Gastrocnemius medialis (tissue), 4 donors: ENCODE measurements around the gene KLKB1. TPM values are rescaled to one million over a fixed set of nuclear protein-coding genes. Genes with fewer than 3 reads are reported as not detected.

Experiments
- ATAC-seq, 2 donors: fragments of 150-250 bp; one replicate each; pipeline ENCODE4 v1.9.1; 2016
- DNase-seq, 2 donors: peaks; one replicate each; pipeline ENCODE4 v3.0.0-alpha.2; 2019
- H3K27ac ChIP-seq, 4 donors: fragments of 200-600 bp; sonication (generic); 1 replicate in 1 of 4; 2 replicates in 3 of 4; pipeline ENCODE4 v1.5.1; 2016 to 2018; ENCODE audit warnings: mild to moderate bottlenecking in 2 of 4, moderate library complexity in 1 of 4
- H3K27me3 ChIP-seq, 3 donors: fragments of 200-600 bp; sonication (generic) in 2 of 3; 1 replicate in 1 of 3; 2 replicates in 2 of 3; pipeline versions ENCODE4 v1.5.1 to v1.6.0; 2016 to 2019; ENCODE audit warnings: mild to moderate bottlenecking in 1 of 3, moderate library complexity in 1 of 3
- H3K36me3 ChIP-seq, 2 donors: fragments of 200-600 bp; sonication (generic) in 1 of 2; one replicate each; pipeline ENCODE4 v1.5.1; 2017 to 2018
- H3K4me1 ChIP-seq, 2 donors: fragments of 200-600 bp; sonication (generic) in 1 of 2; one replicate each; pipeline ENCODE4 v1.5.1; 2016 to 2017; ENCODE audit warnings: mild to moderate bottlenecking in 2 of 2
- H3K4me3 ChIP-seq, 4 donors: fragments of 200-600 bp; sonication (generic) in 3 of 4; 1 replicate in 1 of 4; 2 replicates in 3 of 4; pipeline ENCODE4 v1.5.1; 2016 to 2019; ENCODE audit warnings: mild to moderate bottlenecking in 2 of 4
- H3K9me3 ChIP-seq, 3 donors: fragments of 200-600 bp; sonication (generic) in 2 of 3; 1 replicate in 1 of 3; 2 replicates in 2 of 3; pipeline ENCODE4 v1.5.1; 2016 to 2019
- POLR2A ChIP-seq, 2 donors: fragments of 450-650 bp; IDR thresholded peaks; one replicate each; pipeline ENCODE4 v1.6.1; 2017; ENCODE audit warnings: antibody characterized with exemption in 2 of 2, mild to moderate bottlenecking in 2 of 2, moderate library complexity in 2 of 2
- in situ Hi-C, 4 donors: fragments of 200-750 bp; cut with MboI; loops; one replicate each; pipeline versions ENCODE4 v1.15.0 to v1.8.0; 2017; ENCODE audit warnings: low sequenced_read_pairs in 4 of 4
- intact Hi-C: fragments of 100-400 bp; cut with DNase I; formaldehyde crosslinking; loops from one replicate; pipeline ENCODE4 v1.15.1; 2023; ENCODE audit warnings: low total_unique reads
- total RNA-seq, 4 donors: library from RNA; depleted of rRNA; stranded (reverse); fragments of >200 nt; gene quantifications; one replicate each; pipeline versions ENCODE4 v1.1.0 to v1.2.3, GENCODE V29; 2016
- TF ChIP-seq, protein P1 (sequence below), 5 experiments: fragments of 450-650 bp in 3 of 5; fragments of 200-600 bp in 2 of 5; sonication (generic) in 2 of 5; IDR thresholded peaks in 4 of 5; conservative IDR thresholded peaks in 1 of 5; 1 replicate in 4 of 5; 2 replicates in 1 of 5; pipeline ENCODE4 v1.5.1; 2016 to 2019; ENCODE audit warnings: antibody characterized with exemption in 5 of 5, mild to moderate bottlenecking in 3 of 5, moderate library complexity in 3 of 5

The KLKB1 gene
- total RNA-seq, 4 donors from 2014 or later: 0.20 to 0.40 TPM; not detected in 2

- no peak for ATAC-seq
Measured at GRCh38 chr4:186296481-186296880, 69.2 kb downstream of the KLKB1 start.

DNA sequence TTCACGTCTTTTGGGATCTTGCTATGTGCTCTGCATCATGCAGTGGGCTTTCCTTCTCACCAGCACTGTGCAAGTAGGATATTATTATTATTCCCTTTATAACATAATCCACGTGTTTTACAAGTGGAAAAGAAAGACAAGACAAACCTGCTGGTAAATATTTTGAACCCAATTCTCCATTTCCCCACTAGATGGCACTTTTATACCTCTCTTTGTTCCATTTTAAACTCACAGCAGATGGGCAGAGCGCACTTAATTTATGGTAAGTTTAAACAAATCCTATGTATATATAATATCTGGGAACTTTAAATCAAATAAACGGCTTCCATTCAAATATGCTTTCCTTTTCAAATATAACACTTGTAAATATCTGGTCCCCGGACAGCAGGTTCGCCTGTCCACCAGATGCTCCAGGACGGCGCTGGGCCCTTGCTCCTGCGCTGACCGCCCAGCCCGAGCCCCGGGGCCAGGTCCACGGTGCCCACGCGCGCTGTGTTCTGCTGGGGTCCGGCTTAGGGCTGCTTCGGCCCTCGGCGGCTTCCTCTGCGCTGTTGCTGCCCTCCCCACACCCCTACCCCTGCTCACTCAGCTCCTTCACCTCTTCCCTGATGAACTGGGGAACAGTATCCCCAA lies 69.8 kb downstream of the KLKB1 start:
- TF ChIP-seq POLR2A (IDR thresholded peaks at IDR 0.05): no peak
- TF ChIP-seq, protein P1, sequence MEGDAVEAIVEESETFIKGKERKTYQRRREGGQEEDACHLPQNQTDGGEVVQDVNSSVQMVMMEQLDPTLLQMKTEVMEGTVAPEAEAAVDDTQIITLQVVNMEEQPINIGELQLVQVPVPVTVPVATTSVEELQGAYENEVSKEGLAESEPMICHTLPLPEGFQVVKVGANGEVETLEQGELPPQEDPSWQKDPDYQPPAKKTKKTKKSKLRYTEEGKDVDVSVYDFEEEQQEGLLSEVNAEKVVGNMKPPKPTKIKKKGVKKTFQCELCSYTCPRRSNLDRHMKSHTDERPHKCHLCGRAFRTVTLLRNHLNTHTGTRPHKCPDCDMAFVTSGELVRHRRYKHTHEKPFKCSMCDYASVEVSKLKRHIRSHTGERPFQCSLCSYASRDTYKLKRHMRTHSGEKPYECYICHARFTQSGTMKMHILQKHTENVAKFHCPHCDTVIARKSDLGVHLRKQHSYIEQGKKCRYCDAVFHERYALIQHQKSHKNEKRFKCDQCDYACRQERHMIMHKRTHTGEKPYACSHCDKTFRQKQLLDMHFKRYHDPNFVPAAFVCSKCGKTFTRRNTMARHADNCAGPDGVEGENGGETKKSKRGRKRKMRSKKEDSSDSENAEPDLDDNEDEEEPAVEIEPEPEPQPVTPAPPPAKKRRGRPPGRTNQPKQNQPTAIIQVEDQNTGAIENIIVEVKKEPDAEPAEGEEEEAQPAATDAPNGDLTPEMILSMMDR (IDR thresholded peaks at IDR 0.05 in 4 of 5, conservative IDR thresholded peaks at IDR 0.05 in 1 of 5): peak in 2 of 5 experiments; percentile 53
- H3K36me3 ChIP-seq: no peaks in the 10 kb centered on the region
- peaks cover 9 to 12% (median 12%) of the 10 kb centered on the region in 3 donors for H3K27me3 ChIP-seq
- DNase-seq (no peak), ATAC-seq (no peak)
- no peaks in the 10 kb centered on the region for H3K9me3 ChIP-seq
- intact Hi-C loops (loop anchor here (2.0 kb wide), 1 partner anchor 290 kb away; no protein-coding TSS in a partner anchor), in situ Hi-C loops (loop anchor here in 3 of 4 donors (10.0 to 25.0 kb wide), 2 partner anchors 288 to 290 kb away; no protein-coding TSS in a partner anchor)
- no peak overlapping the region for H3K4me3 ChIP-seq
- no peak overlapping the region for H3K27ac ChIP-seq
- H3K4me1 ChIP-seq: no peaks in the 10 kb centered on the region

More at GRCh38 chr4:186296481-186296880, 69.2 kb downstream of the KLKB1 start:
- no peak for DNase-seq
- Histone ChIP-seq H3K36me3 (no peaks in the 10 kb centered on the region), H3K27ac (no peak overlapping the region), H3K4me3 (no peak overlapping the region), H3K27me3 (peaks cover 9 to 12% (median 12%) of the 10 kb centered on the region in 3 donors), H3K9me3 (no peaks in the 10 kb centered on the region), H3K4me1 (no peaks in the 10 kb centered on the region)
- intact Hi-C loops: loop anchor here (2.0 kb wide), 1 partner anchor 290 kb away; no protein-coding TSS in a partner anchor
- no peak for TF ChIP-seq POLR2A (IDR thresholded peaks at IDR 0.05)
- TF ChIP-seq, protein P1 (IDR thresholded peaks at IDR 0.05 in 4 of 5, conservative IDR thresholded peaks at IDR 0.05 in 1 of 5): no peak
- in situ Hi-C loops: loop anchor here in 3 of 4 donors (10.0 to 25.0 kb wide), 2 partner anchors 288 to 291 kb away; no protein-coding TSS in a partner anchor

- H3K36me3 ChIP-seq: no peaks in the 10 kb centered on the region
- in situ Hi-C loops (loop anchor here in 3 of 4 donors (10.0 to 25.0 kb wide), 2 partner anchors 287 to 289 kb away; no protein-coding TSS in a partner anchor), intact Hi-C loops (no loop called here)
- DNase-seq (no peak), ATAC-seq (no peak)
- TF ChIP-seq POLR2A (IDR thresholded peaks at IDR 0.05): no peak
- TF ChIP-seq, protein P1 (IDR thresholded peaks at IDR 0.05 in 4 of 5, conservative IDR thresholded peaks at IDR 0.05 in 1 of 5): no peak
- no peak overlapping the region for H3K4me3 ChIP-seq
- no peaks in the 10 kb centered on the region for H3K4me1 ChIP-seq
- H3K9me3 ChIP-seq: no peaks in the 10 kb centered on the region
- H3K27me3 ChIP-seq: peaks cover 9 to 15% (median 12%) of the 10 kb centered on the region in 3 donors
- no peak overlapping the region for H3K27ac ChIP-seq
Measured at GRCh38 chr4:186298031-186298647, 70.8 kb downstream of the KLKB1 start.

DNA sequence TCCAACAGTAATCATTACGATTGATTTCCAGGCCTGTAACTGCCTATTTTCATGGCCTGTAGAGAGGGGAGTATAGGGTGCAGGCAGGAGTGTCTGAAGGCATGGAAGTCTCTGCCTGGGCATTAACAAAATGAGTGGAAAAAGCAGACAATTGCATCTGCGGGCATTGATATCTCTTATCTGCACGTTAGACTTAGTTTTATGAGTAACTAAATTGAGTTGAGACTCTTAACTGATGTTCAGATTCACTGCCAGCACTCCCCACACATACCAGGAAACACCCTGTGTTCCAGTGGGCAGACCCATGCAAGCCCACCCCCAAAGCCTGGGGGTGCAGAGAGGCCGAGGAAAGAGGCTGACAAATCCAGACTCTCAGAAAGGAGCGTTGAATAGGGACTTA lies 72.0 kb downstream of the KLKB1 start:
- peaks cover 9 to 15% (median 12%) of the 10 kb centered on the region in 3 donors for H3K27me3 ChIP-seq
- no peaks in the 10 kb centered on the region for H3K4me1 ChIP-seq
- TF ChIP-seq, protein P1 (IDR thresholded peaks at IDR 0.05 in 4 of 5, conservative IDR thresholded peaks at IDR 0.05 in 1 of 5): no peak
- TF ChIP-seq POLR2A (IDR thresholded peaks at IDR 0.05): no peak
- no peaks in the 10 kb centered on the region for H3K36me3 ChIP-seq
- H3K4me3 ChIP-seq: no peak overlapping the region
- intact Hi-C loops: no loop called here
- in situ Hi-C loops: loop anchor here in 3 of 4 donors (10.0 to 25.0 kb wide), 2 partner anchors 286 to 288 kb away; no protein-coding TSS in a partner anchor
- ATAC-seq (no peak), DNase-seq (no peak)
- no peak overlapping the region for H3K27ac ChIP-seq
- H3K9me3 ChIP-seq: no peaks in the 10 kb centered on the region
